Ovary (tissue), 9 donors: ENCODE results near the gene PLCL1. TPM values are rescaled to one million over a fixed set of nuclear protein-coding genes. Genes with fewer than 3 reads are reported as not detected.

Source experiments
- DNase-seq, 5 donors: peaks; one replicate each; pipeline ENCODE4 v3.0.0-alpha.2; 2019 to 2020
- H3K27ac ChIP-seq, 2 donors: fragments of 200-600 bp; one replicate each; pipeline versions ENCODE4 v1.5.1 to v1.8.0; 2019 to 2022
- H3K27me3 ChIP-seq: fragments of 200-600 bp; one replicate; pipeline ENCODE4 v1.8.0; 2022
- H3K36me3 ChIP-seq: fragments of 200-600 bp; sonication (generic); one replicate; pipeline ENCODE4 v1.5.1; 2019
- H3K4me1 ChIP-seq: one replicate; pipeline ENCODE4 v1.8.1; 2013; ENCODE audit warnings: mild to moderate bottlenecking, moderate library complexity; ENCODE audit not compliant: insufficient read depth
- H3K4me3 ChIP-seq: fragments of 200-600 bp; sonication (generic); one replicate; pipeline ENCODE4 v1.5.1; 2017
- H3K9me3 ChIP-seq, 2 donors: fragments of 200-600 bp in 1 of 2; sonication (generic) in 1 of 2; one replicate each; pipeline versions ENCODE4 v1.5.1 to v1.8.1; 2013 to 2019; ENCODE audit warnings: mild to moderate bottlenecking in 1 of 2, moderate library complexity in 1 of 2
- EP300 ChIP-seq: sonication (generic); formaldehyde crosslinking; IDR thresholded peaks from one replicate; pipeline ENCODE4 v1.6.1; 2017; ENCODE audit warnings: antibody characterized with exemption
- POLR2A ChIP-seq: fragments of 450-650 bp; IDR thresholded peaks from one replicate; pipeline ENCODE4 v1.6.1; 2017; ENCODE audit warnings: antibody characterized with exemption, mild to moderate bottlenecking, moderate library complexity
- WGBS, 3 donors: extraction: QIAGEN DNeasy Blood & Tissue Kit in 1 of 3; methylation state at CpG; one replicate each; pipeline versions ENCODE4 v1.1.5 to v1.1.7; 2013 to 2017; 5-methylcytosine and 5-hydroxymethylcytosine counted together
- intact Hi-C, 4 donors: fragments of 100-400 bp; cut with DNase I; formaldehyde crosslinking; loops; one replicate each; pipeline versions ENCODE4 v1.11.0 to v1.15.1; 2022 to 2023
- polyA plus RNA-seq, 2 donors: library from polyadenylated mRNA; stranded (reverse); fragments of 200-250 nt in 1 of 2; fragments of 350-450 nt in 1 of 2; fragmentation: Illumina TruSeq in 1 of 2; extraction: RNeasy Lipid Tissue Mini Kit (QIAGEN cat#74804) in 1 of 2; gene quantifications; one replicate each; pipeline ENCODE4 v1.2.3, GENCODE V29; 2013 to 2014
- total RNA-seq, 7 donors: library from RNA; depleted of rRNA in 2 of 7; stranded (reverse); fragments of >200 nt in 2 of 7; fragmentation: NEBNext Ultra II Directional in 3 of 7; extraction: Animal tissue kit (Norgen Biotek cat#: 25700) in 3 of 7; gene quantifications; one replicate each; pipeline versions ENCODE4 v1.1.0 to v1.2.4, GENCODE V29; 2016 to 2023
- TF ChIP-seq, protein P1 (sequence below), 3 donors: fragments of 450-650 bp in 2 of 3; fragments of 200-600 bp in 1 of 3; IDR thresholded peaks; one replicate each; pipeline versions ENCODE4 v1.5.1 to v1.8.0; 2016 to 2022; ENCODE audit warnings: antibody characterized with exemption in 3 of 3, mild to moderate bottlenecking in 1 of 3
- donor health status: DM: no; HTN: no; CAD: no; lungs with moderate emphysema.
- donor health status: DM: no; HTN: no; CAD: no.
- donor health status: Bipolar disorder and iron deficiency.
- donor health status: DM: yes; HTN: yes; CAD: no.
- donor health status: DM: no; HTN: no; CAD: no.
- donor health status: DM: yes; HTN: yes; CAD: no.

PLCL1 gene
- total and polyA plus RNA-seq, 9 donors: 8.4 to 17.9 (median 11.1) TPM

DNA sequence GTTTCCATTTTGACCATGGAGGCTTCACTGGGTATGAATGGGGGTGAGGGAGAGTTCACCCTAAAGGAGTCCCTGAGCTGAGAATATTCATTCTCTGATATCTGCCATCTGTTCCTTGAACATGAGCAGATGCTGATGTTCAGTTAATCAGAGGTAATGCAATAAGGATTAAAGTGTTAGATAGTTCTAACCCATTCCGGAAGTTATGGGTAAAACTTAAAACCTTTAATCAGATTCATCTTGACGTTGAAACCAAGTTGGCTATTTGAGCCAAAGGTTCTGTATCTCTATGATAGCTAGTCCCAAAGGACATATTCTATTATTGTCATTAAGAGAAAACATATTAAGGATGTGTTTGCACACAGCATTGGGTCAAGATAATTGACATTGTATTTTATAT is 268.9 kb downstream of the PLCL1 start:
- intact Hi-C loops: no loop called here
- 87 to 93% (median 90%) methylated on average over 2 of the region's 2 CpGs for WGBS, 3 donors
- no peaks in the 10 kb centered on the region for H3K36me3 ChIP-seq

DNA sequence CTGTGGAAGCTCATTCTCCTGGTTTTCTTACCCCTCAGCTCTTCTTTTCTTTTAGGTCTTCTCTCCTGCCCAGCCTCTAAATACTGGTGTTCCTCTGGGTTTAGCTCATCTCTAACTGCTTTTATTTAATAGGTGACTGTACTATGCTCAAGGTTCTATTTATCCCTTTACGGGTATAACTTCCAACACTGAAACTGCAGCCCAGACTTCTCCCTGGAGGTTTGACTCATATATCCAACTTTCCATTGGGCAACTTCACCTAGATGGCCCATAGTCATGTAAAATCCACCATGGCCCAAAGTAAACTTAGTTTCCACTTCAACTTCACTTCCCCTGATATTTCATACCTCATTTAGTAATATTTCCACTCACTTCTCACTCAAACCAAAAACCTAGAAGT is 273.1 kb downstream of the PLCL1 start:
- Histone ChIP-seq H3K27ac (no peak overlapping the region), H3K4me1 (no peaks in the 10 kb centered on the region), H3K4me3 (no peak overlapping the region), H3K36me3 (no peaks in the 10 kb centered on the region), H3K9me3 (no peaks in the 10 kb centered on the region), H3K27me3 (no peaks in the 10 kb centered on the region)
- no peak for DNase-seq
- 93 to 98% (median 97%) methylated on average over 1 of the region's 1 CpG for WGBS, 3 donors
- TF ChIP-seq, protein P1, sequence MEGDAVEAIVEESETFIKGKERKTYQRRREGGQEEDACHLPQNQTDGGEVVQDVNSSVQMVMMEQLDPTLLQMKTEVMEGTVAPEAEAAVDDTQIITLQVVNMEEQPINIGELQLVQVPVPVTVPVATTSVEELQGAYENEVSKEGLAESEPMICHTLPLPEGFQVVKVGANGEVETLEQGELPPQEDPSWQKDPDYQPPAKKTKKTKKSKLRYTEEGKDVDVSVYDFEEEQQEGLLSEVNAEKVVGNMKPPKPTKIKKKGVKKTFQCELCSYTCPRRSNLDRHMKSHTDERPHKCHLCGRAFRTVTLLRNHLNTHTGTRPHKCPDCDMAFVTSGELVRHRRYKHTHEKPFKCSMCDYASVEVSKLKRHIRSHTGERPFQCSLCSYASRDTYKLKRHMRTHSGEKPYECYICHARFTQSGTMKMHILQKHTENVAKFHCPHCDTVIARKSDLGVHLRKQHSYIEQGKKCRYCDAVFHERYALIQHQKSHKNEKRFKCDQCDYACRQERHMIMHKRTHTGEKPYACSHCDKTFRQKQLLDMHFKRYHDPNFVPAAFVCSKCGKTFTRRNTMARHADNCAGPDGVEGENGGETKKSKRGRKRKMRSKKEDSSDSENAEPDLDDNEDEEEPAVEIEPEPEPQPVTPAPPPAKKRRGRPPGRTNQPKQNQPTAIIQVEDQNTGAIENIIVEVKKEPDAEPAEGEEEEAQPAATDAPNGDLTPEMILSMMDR (IDR thresholded peaks at IDR 0.05): no peak
- TF ChIP-seq EP300: no peak
- no peak for TF ChIP-seq POLR2A
- intact Hi-C loops: no loop called here

More for the DNA sequence above, 268.9 kb downstream of the PLCL1 start:
- Histone ChIP-seq H3K4me3 (no peak overlapping the region), H3K27me3 (no peaks in the 10 kb centered on the region), H3K4me1 (no peaks in the 10 kb centered on the region), H3K27ac (no peak overlapping the region), H3K9me3 (no peaks in the 10 kb centered on the region)
- no peak for DNase-seq
- TF ChIP-seq EP300 (no peak), POLR2A (no peak)
- TF ChIP-seq, protein P1 (IDR thresholded peaks at IDR 0.05): no peak

DNA sequence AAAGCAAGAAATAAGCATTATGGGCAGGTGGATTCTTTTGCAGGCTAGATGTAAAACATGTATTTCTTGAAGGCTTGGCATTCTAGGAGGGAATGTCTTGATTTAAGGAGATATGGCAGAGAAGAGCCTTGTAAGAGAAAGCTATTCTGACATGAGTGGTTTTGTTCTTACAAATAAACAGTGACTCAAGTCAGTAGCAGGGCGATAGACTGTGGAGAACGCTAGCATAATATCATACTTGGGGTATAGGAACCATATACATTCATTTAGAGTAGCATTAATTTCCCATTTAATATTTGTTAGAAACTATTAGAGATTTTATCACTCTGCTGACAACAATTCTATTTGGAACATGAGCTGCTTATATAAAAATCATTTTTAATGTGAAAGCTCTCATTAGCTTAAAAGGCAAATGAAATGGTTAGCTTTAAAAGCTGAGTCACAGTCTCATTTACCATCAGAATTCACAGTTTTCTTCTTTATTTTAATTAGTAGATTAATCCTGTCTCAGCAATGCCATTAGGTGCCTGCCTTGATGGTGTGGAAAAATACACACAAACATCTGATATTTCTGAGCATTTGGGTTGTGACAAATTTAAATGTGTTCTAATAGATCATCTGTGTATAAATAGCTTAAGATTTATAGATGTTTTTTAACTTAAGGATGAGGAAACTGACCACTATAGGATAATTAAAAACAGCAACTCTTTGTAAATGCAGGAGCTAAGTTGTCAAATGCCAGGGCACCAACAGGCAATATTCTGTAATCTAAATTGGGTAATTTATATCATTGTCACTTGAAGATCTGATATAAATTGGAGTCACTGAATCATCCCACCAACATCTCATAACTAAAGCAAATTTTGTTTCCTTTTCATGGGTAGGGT is 276.7 kb downstream of the PLCL1 start:
- Histone ChIP-seq H3K27ac (no peak overlapping the region), H3K4me1 (no peaks in the 10 kb centered on the region), H3K27me3 (no peaks in the 10 kb centered on the region), H3K9me3 (no peaks in the 10 kb centered on the region), H3K36me3 (no peaks in the 10 kb centered on the region), H3K4me3 (no peak overlapping the region)
- DNase-seq: no peak
- 93 to 97% (median 97%) methylated on average over 2 of the region's 2 CpGs for WGBS, 3 donors
- intact Hi-C loops: no loop called here
- TF ChIP-seq, protein P1 (IDR thresholded peaks at IDR 0.05): no peak
- no peak for TF ChIP-seq POLR2A
- no peak for TF ChIP-seq EP300

DNA sequence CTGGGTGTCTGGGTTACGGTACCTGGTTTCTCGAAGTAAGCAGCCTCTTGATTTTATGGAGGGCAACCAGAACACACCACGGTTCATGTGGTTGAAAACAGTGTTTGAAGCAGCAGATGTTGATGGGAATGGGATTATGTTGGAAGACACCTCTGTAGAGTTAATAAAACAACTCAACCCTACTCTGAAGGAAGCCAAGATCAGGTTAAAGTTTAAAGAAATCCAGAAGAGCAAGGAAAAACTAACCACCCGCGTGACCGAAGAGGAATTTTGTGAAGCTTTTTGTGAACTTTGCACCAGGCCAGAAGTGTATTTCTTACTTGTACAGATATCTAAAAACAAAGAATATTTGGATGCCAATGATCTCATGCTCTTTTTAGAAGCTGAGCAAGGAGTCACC is 279.8 kb downstream of the PLCL1 start:
- no peaks in the 10 kb centered on the region for H3K9me3 ChIP-seq
- WGBS, 3 donors: 95 to 100% (median 98%) methylated on average over 6 of the region's 6 CpGs
- H3K36me3 ChIP-seq: no peaks in the 10 kb centered on the region
- DNase-seq: no peak
- no peak overlapping the region for H3K27ac ChIP-seq
- H3K4me3 ChIP-seq: no peak overlapping the region
- no peaks in the 10 kb centered on the region for H3K4me1 ChIP-seq
- no peak for TF ChIP-seq EP300
- TF ChIP-seq, protein P1 (IDR thresholded peaks at IDR 0.05): no peak
- no peak for TF ChIP-seq POLR2A
- intact Hi-C loops: no loop called here
- H3K27me3 ChIP-seq: no peaks in the 10 kb centered on the region
